Trophoblast cell (in vitro differentiated cells and primary cell): ENCODE measurements around the gene DNAH10.
A peak's percentile ranks its signal among the peaks of the same experiment; 100 is the strongest.

Source experiments
- DNase-seq, 2 donors: peaks; one replicate each; pipeline ENCODE4 v3.0.0-alpha.2; 2016
- H2AFZ ChIP-seq: 2 replicates; pipeline ENCODE4 v1.6.1; 2013; ENCODE audit warnings: low read length, moderate library complexity, mild to moderate bottlenecking; ENCODE audit not compliant: insufficient read depth, poor library complexity
- H2AK5ac ChIP-seq: 2 replicates; pipeline ENCODE4 v1.6.1; 2013; ENCODE audit warnings: mild to moderate bottlenecking, low read length
- H2BK120ac ChIP-seq: 2 replicates; pipeline ENCODE4 v1.6.1; 2013; ENCODE audit warnings: low read length, mild to moderate bottlenecking, moderate library complexity; ENCODE audit not compliant: insufficient read depth, poor library complexity
- H2BK12ac ChIP-seq: 2 replicates; pipeline ENCODE4 v1.6.1; 2013; ENCODE audit warnings: mild to moderate bottlenecking, low read length, moderate library complexity
- H2BK5ac ChIP-seq: 2 replicates; pipeline ENCODE4 v1.6.1; 2013; ENCODE audit warnings: low read length, low read depth, moderate library complexity, mild to moderate bottlenecking; ENCODE audit not compliant: poor library complexity
- H3K14ac ChIP-seq: 2 replicates; pipeline ENCODE4 v1.6.1; 2013; ENCODE audit warnings: mild to moderate bottlenecking, low read length
- H3K18ac ChIP-seq: 2 replicates; pipeline ENCODE4 v1.6.1; 2013; ENCODE audit warnings: mild to moderate bottlenecking, low read length
- H3K23ac ChIP-seq: 2 replicates; pipeline ENCODE4 v1.6.1; 2013; ENCODE audit warnings: low read length
- H3K27ac ChIP-seq: 2 replicates; pipeline ENCODE4 v1.5.1; 2013; ENCODE audit warnings: low read depth, mild to moderate bottlenecking, inconsistent platforms, low read length, moderate library complexity
- H3K27me3 ChIP-seq: 2 replicates; pipeline ENCODE4 v1.6.1; 2013; ENCODE audit warnings: inconsistent platforms, mild to moderate bottlenecking, low read length, moderate library complexity; ENCODE audit not compliant: insufficient read depth
- H3K36me3 ChIP-seq, 2 experiments: 1 replicate in 1 of 2; 2 replicates in 1 of 2; pipeline ENCODE4 v1.6.1; 2013; ENCODE audit warnings: low read length in 2 of 2, mild to moderate bottlenecking in 2 of 2, moderate library complexity in 1 of 2; ENCODE audit not compliant: insufficient read depth in 2 of 2, control insufficient read depth in 1 of 2
- H3K4ac ChIP-seq: 2 replicates; pipeline ENCODE4 v1.6.1; 2013; ENCODE audit warnings: low read depth, mild to moderate bottlenecking, low read length, moderate library complexity
- H3K4me1 ChIP-seq, 2 experiments: 1 replicate in 1 of 2; 2 replicates in 1 of 2; pipeline ENCODE4 v1.6.1; 2013; ENCODE audit warnings: low read length in 2 of 2, mild to moderate bottlenecking in 2 of 2, moderate library complexity in 1 of 2; ENCODE audit not compliant: insufficient read depth in 2 of 2, control insufficient read depth in 1 of 2
- H3K4me2 ChIP-seq: 2 replicates; pipeline ENCODE4 v1.6.1; 2013; ENCODE audit warnings: inconsistent platforms, mild to moderate bottlenecking, low read length, moderate library complexity
- H3K4me3 ChIP-seq: 2 replicates; pipeline ENCODE4 v1.5.1; 2013; ENCODE audit warnings: mild to moderate bottlenecking, low read depth, low read length, inconsistent platforms
- H3K79me1 ChIP-seq: one replicate; pipeline ENCODE4 v1.6.1; 2013; ENCODE audit warnings: low read length
- H3K79me2 ChIP-seq: 2 replicates; pipeline ENCODE4 v1.6.1; 2013; ENCODE audit warnings: low read length, mild to moderate bottlenecking; ENCODE audit not compliant: control insufficient read depth, insufficient read depth, poor library complexity
- H3K9ac ChIP-seq: 2 replicates; pipeline ENCODE4 v1.6.1; 2013; ENCODE audit warnings: mild to moderate bottlenecking, low read length
- H3K9me3 ChIP-seq: 2 replicates; pipeline ENCODE4 v1.6.1; 2013; ENCODE audit warnings: low read depth, mild to moderate bottlenecking, control low read depth, inconsistent platforms, low read length; ENCODE audit not compliant: insufficient read depth
- H4K12ac ChIP-seq: 2 replicates; pipeline ENCODE4 v1.6.1; 2013; ENCODE audit warnings: low read depth, mild to moderate bottlenecking, low read length, moderate library complexity
- H4K8ac ChIP-seq: 2 replicates; pipeline ENCODE4 v1.6.1; 2013; ENCODE audit warnings: low read depth, mild to moderate bottlenecking, low read length, moderate library complexity
- H4K91ac ChIP-seq: one replicate; pipeline ENCODE4 v1.6.1; 2013; ENCODE audit warnings: low read depth, mild to moderate bottlenecking, low read length, moderate library complexity
- whole genome bisulfite sequencing: extraction: QIAGEN DNeasy Blood & Tissue Kit; methylation state at CpG from one replicate; pipeline ENCODE4 v1.1.7; 2013; ENCODE audit warnings: missing lambda C conversion rate; ENCODE audit not compliant: insufficient read length, insufficient coverage; ENCODE audit errors: extremely low coverage; 5-methylcytosine and 5-hydroxymethylcytosine counted together

DNAH10 gene

GRCh38 chr12:123879101-123879500 lies 117.0 kb downstream of the DNAH10 start:
- no peak overlapping the region for H3K4me2 ChIP-seq
- no peak overlapping the region for H4K8ac ChIP-seq
- no peaks in the 10 kb centered on the region for H3K4me1 ChIP-seq
- H3K9me3 ChIP-seq: no peaks in the 10 kb centered on the region
- no peak overlapping the region for H2AFZ ChIP-seq
- no peak overlapping the region for H3K27ac ChIP-seq
- no peak overlapping the region for H3K14ac ChIP-seq
- no peak overlapping the region for H3K9ac ChIP-seq
- H2AK5ac ChIP-seq: no peak overlapping the region
- WGBS: 100% methylated on average over 3 of the region's 11 CpGs
- no peak for DNase-seq
- H2BK120ac ChIP-seq: no peak overlapping the region
- no peak overlapping the region for H2BK5ac ChIP-seq
- no peak overlapping the region for H3K18ac ChIP-seq
- H3K4me3 ChIP-seq: no peak overlapping the region
- H3K4ac ChIP-seq: no peak overlapping the region
- no peak overlapping the region for H4K91ac ChIP-seq
- H2BK12ac ChIP-seq: no peak overlapping the region
- no peaks in the 10 kb centered on the region for H3K36me3 ChIP-seq
- H4K12ac ChIP-seq: no peak overlapping the region
- H3K27me3 ChIP-seq: peaks cover 2% of the 10 kb centered on the region
- H3K79me1 ChIP-seq: no peaks in the 10 kb centered on the region
- no peaks in the 10 kb centered on the region for H3K79me2 ChIP-seq
- no peak overlapping the region for H3K23ac ChIP-seq

GRCh38 chr12:123879691-123880090 lies 117.6 kb downstream of the DNAH10 start:
- no peak overlapping the region for H3K4me2 ChIP-seq
- no CpG with 5 or more reads among the region's 14 CpGs for WGBS
- H4K12ac ChIP-seq: no peak overlapping the region
- no peak overlapping the region for H4K8ac ChIP-seq
- H3K4me3 ChIP-seq: no peak overlapping the region
- H2BK5ac ChIP-seq: no peak overlapping the region
- no peak overlapping the region for H3K9ac ChIP-seq
- DNase-seq: no peak
- no peak overlapping the region for H3K27ac ChIP-seq
- no peak overlapping the region for H4K91ac ChIP-seq
- H3K36me3 ChIP-seq: no peaks in the 10 kb centered on the region
- peaks cover 2% of the 10 kb centered on the region for H3K27me3 ChIP-seq
- no peak overlapping the region for H3K23ac ChIP-seq
- no peaks in the 10 kb centered on the region for H3K4me1 ChIP-seq
- no peak overlapping the region for H2BK120ac ChIP-seq
- H3K79me2 ChIP-seq: no peaks in the 10 kb centered on the region
- no peaks in the 10 kb centered on the region for H3K79me1 ChIP-seq
- no peak overlapping the region for H3K14ac ChIP-seq
- no peak overlapping the region for H2BK12ac ChIP-seq
- H3K18ac ChIP-seq: no peak overlapping the region
- no peak overlapping the region for H2AFZ ChIP-seq
- H3K9me3 ChIP-seq: no peaks in the 10 kb centered on the region
- no peak overlapping the region for H2AK5ac ChIP-seq
- no peak overlapping the region for H3K4ac ChIP-seq

GRCh38 chr12:123882161-123882705 lies 120.1 kb downstream of the DNAH10 start:
- Histone ChIP-seq H3K4me2 (no peak overlapping the region), H3K27me3 (peaks cover 2% of the 10 kb centered on the region), H4K8ac (no peak overlapping the region), H2AK5ac (no peak overlapping the region), H3K9me3 (peaks cover 4% of the 10 kb centered on the region), H4K12ac (no peak overlapping the region), H3K14ac (no peak overlapping the region), H3K79me1 (no peaks in the 10 kb centered on the region), H3K4me3 (no peak overlapping the region), H3K18ac (no peak overlapping the region), H2BK120ac (no peak overlapping the region), H3K79me2 (no peaks in the 10 kb centered on the region), H4K91ac (no peak overlapping the region), H3K36me3 (no peaks in the 10 kb centered on the region), H3K4me1 (no peaks in the 10 kb centered on the region), H3K27ac (no peak overlapping the region), H2AFZ (no peak overlapping the region), H2BK5ac (no peak overlapping the region), H2BK12ac (no peak overlapping the region), H3K4ac (no peak overlapping the region), H3K9ac (no peak overlapping the region), H3K23ac (no peak overlapping the region)
- no CpG with 5 or more reads among the region's 8 CpGs for WGBS
- DNase-seq: no peak

GRCh38 chr12:123886258-123886657 lies 124.2 kb downstream of the DNAH10 start:
- H2BK120ac ChIP-seq: no peak overlapping the region
- WGBS: no CpG with 5 or more reads among the region's 13 CpGs

More at GRCh38 chr12:123886258-123886657, 124.2 kb downstream of the DNAH10 start:
- no peaks in the 10 kb centered on the region for H3K79me2 ChIP-seq
- no peak overlapping the region for H3K4me3 ChIP-seq
- H3K36me3 ChIP-seq: no peaks in the 10 kb centered on the region
- H3K23ac ChIP-seq: peak overlapping the region; percentile 19
- H3K14ac ChIP-seq: no peak overlapping the region
- H3K79me1 ChIP-seq: no peaks in the 10 kb centered on the region
- H3K27ac ChIP-seq: no peak overlapping the region
- H3K9me3 ChIP-seq: peaks cover 4% of the 10 kb centered on the region
- no peaks in the 10 kb centered on the region for H3K4me1 ChIP-seq
- H4K91ac ChIP-seq: no peak overlapping the region
- no peaks in the 10 kb centered on the region for H3K27me3 ChIP-seq
- H2AK5ac ChIP-seq: no peak overlapping the region
- no peak overlapping the region for H4K8ac ChIP-seq
- no peak overlapping the region for H2AFZ ChIP-seq
- H3K18ac ChIP-seq: no peak overlapping the region
- no peak overlapping the region for H3K4ac ChIP-seq
- no peak overlapping the region for H3K4me2 ChIP-seq
- DNase-seq: no peak
- no peak overlapping the region for H2BK12ac ChIP-seq
- H2BK5ac ChIP-seq: no peak overlapping the region
- no peak overlapping the region for H4K12ac ChIP-seq
- H3K9ac ChIP-seq: no peak overlapping the region
